ENCODE results near the gene FAM3A.

- no peak for TF ChIP-seq CTCF (IDR thresholded peaks at IDR 0.05; ENCODE audit: borderline replicate concordance, extremely low read depth, low read length, poor library complexity, severe bottlenecking)
- TF ChIP-seq EZH2 (IDR thresholded peaks at IDR 0.05; ENCODE audit: borderline replicate concordance, low read depth, low read length, severe bottlenecking) = no peak
Observed at GRCh38 chrX:154530286-154530685, 14.3 kb upstream of the FAM3A start.

Data from DND-41 (cell line).